ENCODE results near the gene ZBTB1.

Gene ZBTB1

DNA sequence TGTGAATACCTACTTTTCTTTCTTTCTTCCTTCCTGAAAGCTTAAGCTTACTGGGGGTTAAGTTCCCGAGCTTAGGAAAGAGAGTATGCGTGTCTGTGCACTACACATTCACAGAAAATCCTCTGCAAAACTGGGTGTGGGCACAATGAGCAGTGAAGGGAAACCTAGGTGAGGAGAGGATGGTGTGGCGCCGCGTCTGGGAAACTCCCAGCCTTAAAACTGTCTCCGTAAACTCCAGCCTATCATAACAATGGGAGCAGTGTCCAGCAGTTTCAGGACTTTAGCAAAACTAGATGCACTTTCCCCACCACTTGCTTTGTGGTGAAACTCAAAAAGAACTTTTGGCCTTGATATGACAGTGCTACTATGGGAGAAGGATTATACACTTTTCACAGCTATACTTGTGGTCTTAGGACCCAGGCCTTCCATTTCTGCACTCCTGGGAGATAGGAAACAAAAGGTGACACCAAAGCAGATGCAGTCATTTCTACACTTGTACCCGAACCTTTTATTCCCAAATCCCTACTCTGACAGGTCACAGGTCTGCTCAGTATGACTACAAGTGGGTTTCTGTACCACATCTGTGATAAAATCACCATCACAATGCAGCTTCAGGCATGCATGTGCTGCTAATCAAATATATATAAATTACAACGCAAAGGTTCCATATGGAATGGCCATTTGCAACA, 28.8 kb upstream of the ZBTB1 start:
- Histone ChIP-seq H3K27ac (no peak overlapping the region), H3K4me3 (no peak overlapping the region)
- no peak for DNase-seq (ENCODE audit: low spot score)
- no peak for TF ChIP-seq CTCF (IDR thresholded peaks at IDR 0.05)

DNA sequence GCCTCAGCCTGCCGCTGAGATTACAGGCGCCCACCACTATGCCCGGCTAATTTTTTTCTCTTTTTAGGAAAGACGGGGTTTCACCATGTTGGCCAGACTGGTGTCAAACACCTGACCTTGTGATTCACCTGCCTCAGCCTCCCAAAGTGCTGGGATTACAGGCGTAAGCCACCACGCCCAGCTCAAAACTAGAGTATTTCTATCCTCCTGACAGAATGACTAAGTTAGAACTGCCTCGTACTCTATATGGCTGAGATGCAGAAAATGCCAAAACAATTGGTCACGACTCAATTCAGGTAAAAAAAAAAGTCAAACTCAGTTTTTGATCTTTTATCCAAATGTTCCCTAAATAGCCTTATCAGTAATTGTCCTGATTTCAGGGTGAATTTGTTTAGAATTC, 28.1 kb upstream of the ZBTB1 start:
- Histone ChIP-seq H3K4me3 (no peak overlapping the region), H3K27ac (no peak overlapping the region)
- no peak for DNase-seq (ENCODE audit: low spot score)
- no peak for TF ChIP-seq CTCF (IDR thresholded peaks at IDR 0.05)

- no peak for DNase-seq (ENCODE audit: low spot score)
- Histone ChIP-seq H3K27ac (no peak overlapping the region), H3K4me3 (no peak overlapping the region)
- TF ChIP-seq CTCF (IDR thresholded peaks at IDR 0.05): no peak
Observed at GRCh38 chr14:64478634-64479250, 25.8 kb upstream of the ZBTB1 start.

DNA sequence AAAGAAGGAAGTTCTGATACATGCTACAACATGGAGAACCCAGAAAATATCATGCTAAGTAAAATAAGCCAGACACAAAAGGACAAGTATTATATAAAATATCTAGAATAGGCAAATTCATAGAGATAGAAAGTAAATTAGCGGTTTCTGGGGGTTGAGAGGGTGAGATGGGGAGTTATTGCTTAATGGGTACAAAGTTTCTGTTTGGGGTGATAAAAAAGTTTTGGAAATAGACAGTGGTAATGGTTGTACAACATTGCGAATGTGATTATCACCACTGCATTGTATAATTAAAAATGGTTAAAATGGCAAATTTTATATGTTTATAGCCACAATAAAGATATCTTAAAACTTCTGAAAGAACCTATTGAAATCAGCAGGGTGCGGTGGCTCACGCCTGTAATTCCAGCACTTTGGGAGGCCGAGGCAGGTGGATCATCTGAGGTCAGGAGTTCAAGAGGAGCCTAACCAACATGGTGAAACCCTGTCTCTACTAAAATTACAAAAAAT, 15.9 kb upstream of the ZBTB1 start:
- Histone ChIP-seq H3K4me3 (no peak overlapping the region), H3K27ac (no peak overlapping the region)
- no peak for DNase-seq (ENCODE audit: low spot score)
- TF ChIP-seq CTCF (IDR thresholded peaks at IDR 0.05): no peak

- H3K4me3 ChIP-seq: no peak overlapping the region
- H3K27ac ChIP-seq: no peak overlapping the region
- no peak for TF ChIP-seq CTCF (IDR thresholded peaks at IDR 0.05)
- DNase-seq (ENCODE audit: low spot score): no peak
Observed at GRCh38 chr14:64491637-64492036, 12.9 kb upstream of the ZBTB1 start.

GRCh38 chr14:64493455-64493854, 11.1 kb upstream of the ZBTB1 start:
- DNase-seq (ENCODE audit: low spot score): no peak
- Histone ChIP-seq H3K4me3 (no peak overlapping the region), H3K27ac (no peak overlapping the region)
- no peak for TF ChIP-seq CTCF (IDR thresholded peaks at IDR 0.05)

- Histone ChIP-seq H3K27ac (no peak overlapping the region), H3K4me3 (no peak overlapping the region)
- TF ChIP-seq CTCF (IDR thresholded peaks at IDR 0.05): no peak
- DNase-seq (ENCODE audit: low spot score): no peak
Observed at GRCh38 chr14:64495252-64495651, 9.3 kb upstream of the ZBTB1 start.

Measured in coronary artery (tissue), 2 donors.